Measurements from ENCODE around the gene PDIA6. TPM values are rescaled to one million over a fixed set of nuclear protein-coding genes. Genes with fewer than 3 reads are reported as not detected.
A peak's percentile ranks its signal among the peaks of the same experiment; 100 is the strongest.
"Not testable (repeated sequence)": the region's sequence is repeated elsewhere in the genome, so short reads cannot be mapped to it uniquely, and the experiment has no call there.

Gene PDIA6
- total RNA-seq, 1 donor from 2014 or later, result 406 TPM

GRCh38 chr2:10818984-10819383 is 6.4 kb upstream of the PDIA6 start:
- H3K4me3 ChIP-seq (ENCODE audit: low read depth, low read length), result no peak overlapping the region
- no peak for TF ChIP-seq CTCF (conservative IDR thresholded peaks at IDR 0.05; ENCODE audit: low read depth, low read length)
- no peak for DNase-seq (ENCODE audit: low read depth)

GRCh38 chr2:10818305-10818704 is 5.7 kb upstream of the PDIA6 start:
- not testable (repeated sequence) for H3K4me3 ChIP-seq (ENCODE audit: low read depth, low read length); DNase-seq (ENCODE audit: low read depth)

- H3K4me3 ChIP-seq (ENCODE audit: low read depth, low read length), result no peak overlapping the region
- no peak for DNase-seq (ENCODE audit: low read depth)
- TF ChIP-seq CTCF (conservative IDR thresholded peaks at IDR 0.05; ENCODE audit: low read depth, low read length), result peak; percentile 33
These were observed 4.8 kb upstream of the PDIA6 start for GRCh38 chr2:10817413-10817812.

- TF ChIP-seq CTCF (conservative IDR thresholded peaks at IDR 0.05; ENCODE audit: low read depth, low read length), result no peak
- DNase-seq (ENCODE audit: low read depth), result no peak
- H3K4me3 ChIP-seq (ENCODE audit: low read depth, low read length), result no peak overlapping the region
These were observed 2.2 kb upstream of the PDIA6 start for GRCh38 chr2:10814571-10815331.

- no peak for TF ChIP-seq CTCF (conservative IDR thresholded peaks at IDR 0.05; ENCODE audit: low read depth, low read length)
- DNase-seq (ENCODE audit: low read depth), result no peak
- H3K4me3 ChIP-seq (ENCODE audit: low read depth, low read length), result no peak overlapping the region
These were observed 1.6 kb upstream of the PDIA6 start for GRCh38 chr2:10814142-10814541.

GRCh38 chr2:10813163-10814138 is 866 bp upstream of the PDIA6 start:
- DNase-seq (ENCODE audit: low read depth), result not testable (repeated sequence)
- peak overlapping the region; percentile 59 for H3K4me3 ChIP-seq (ENCODE audit: low read depth, low read length)

- TF ChIP-seq CTCF (conservative IDR thresholded peaks at IDR 0.05; ENCODE audit: low read depth, low read length), result no peak
- DNase-seq (ENCODE audit: low read depth), result no peak
These were observed 1.1 kb downstream of the PDIA6 start for GRCh38 chr2:10811517-10811916.

More at GRCh38 chr2:10811517-10811916, 1.1 kb downstream of the PDIA6 start:
- H3K4me3 ChIP-seq (ENCODE audit: low read depth, low read length), result peak overlapping the region; percentile 70
